A549 treated with Mapracorat at 1 μM for 4 hours (cell line): Measurements from ENCODE around the gene ZFYVE21. TPM values are rescaled to one million over a fixed set of nuclear protein-coding genes. Genes with fewer than 3 reads are reported as not detected.

Experiments used
- total RNA-seq: library from RNA; stranded (reverse); fragments of 200-300 nt; extraction: Qiagen RNA extraction; gene quantifications from 5 replicates; pipeline ENCODE4 v1.2.3, GENCODE V29; 2022

ZFYVE21 gene
- total RNA-seq = 34.0 to 47.2 TPM (median 42.9 TPM) in 5 replicates

DNA sequence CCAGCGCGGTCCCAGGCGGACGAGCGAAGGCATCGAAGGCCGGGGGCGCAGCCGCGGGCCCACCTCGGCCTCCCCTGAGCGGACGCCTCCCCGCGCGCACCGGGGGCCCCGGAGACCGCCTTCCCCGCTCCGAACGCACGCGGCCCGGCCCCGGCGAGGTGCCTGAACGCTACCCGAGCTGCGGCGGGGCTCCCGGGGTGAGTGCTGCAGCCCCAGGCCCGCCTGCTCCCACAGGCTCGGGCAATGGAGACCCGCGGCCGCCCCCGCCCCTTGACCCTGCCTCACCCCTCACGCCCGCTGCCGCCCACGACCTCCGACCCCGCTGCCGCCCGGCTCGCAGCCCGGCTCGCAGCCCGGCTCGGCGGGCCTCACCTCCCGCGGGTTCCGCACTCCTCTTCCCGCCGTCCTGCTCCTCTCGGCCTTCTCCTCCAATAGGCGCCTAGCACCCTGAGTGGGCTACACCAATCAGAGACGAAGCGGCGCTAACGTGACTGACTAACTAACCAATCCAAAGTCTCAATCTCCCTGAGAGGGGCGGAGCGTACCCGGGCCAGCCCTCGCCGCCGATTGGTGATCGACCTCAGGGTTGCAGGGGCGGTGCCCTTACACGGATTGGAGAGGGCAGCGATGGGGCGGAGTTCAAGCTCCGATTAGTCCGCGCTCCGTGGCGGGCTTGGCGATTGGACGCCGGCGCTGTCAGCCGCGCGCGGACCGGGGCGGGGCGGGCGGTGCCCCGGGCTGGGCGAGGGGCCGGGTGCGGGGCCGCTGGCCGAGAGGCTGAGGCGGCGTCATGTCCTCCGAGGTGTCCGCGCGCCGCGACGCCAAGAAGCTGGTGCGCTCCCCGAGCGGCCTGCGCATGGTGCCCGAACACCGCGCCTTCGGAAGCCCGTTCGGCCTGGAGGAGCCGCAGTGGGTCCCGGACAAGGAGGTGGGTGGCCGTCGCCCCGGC lies at the start of gene ZFYVE21, which contains the start of gene XRCC3:
ZFYVE21 (plus strand) TSS at position 759 of the 949 bp plus-strand sequence; CDS start at position 791, 32 bp downstream.
XRCC3 (minus strand) TSS at position 400 of the 949 bp plus-strand sequence. CDS start 4,364 bp downstream, outside the sequence.

Other genes starting within 250 kb of the ZFYVE21 start
- 98.0 to 132 TPM (median 131 TPM) in 5 replicates for gene CKB, start 193.0 kb upstream of the ZFYVE21 start, total RNA-seq
- 17.0 to 30.5 TPM (median 26.4 TPM) in 5 replicates for gene TRMT61A, start 186.6 kb upstream of the ZFYVE21 start, total RNA-seq
- 22.0 to 24.8 TPM (median 23.0 TPM) in 5 replicates for gene BAG5, start 153.2 kb upstream of the ZFYVE21 start, total RNA-seq
- 47.7 to 57.7 TPM (median 56.0 TPM) in 5 replicates for gene COA8, start 152.8 kb upstream of the ZFYVE21 start, total RNA-seq
- gene KLC1, start 86.6 kb upstream of the ZFYVE21 start, total RNA-seq = 78.5 to 112 TPM (median 107 TPM) in 5 replicates
- 28.1 to 35.5 TPM (median 30.2 TPM) in 5 replicates for gene XRCC3, start 359 bp upstream of the ZFYVE21 start, total RNA-seq
- 4.0 to 5.6 TPM (median 4.6 TPM) in 5 replicates for gene PPP1R13B, start 131.8 kb downstream of the ZFYVE21 start, total RNA-seq
- 0.14 to 0.40 TPM (median 0.28 TPM) in 4 of 5 replicates, not detected in the other for gene TDRD9, start 212.6 kb downstream of the ZFYVE21 start, total RNA-seq
- gene RD3L, start 226.7 kb downstream of the ZFYVE21 start, total RNA-seq = not detected in 5 replicates